GM13976 (cell line): ENCODE data around the gene GCN1.

Source experiments
- DNase-seq: peaks from one replicate; pipeline ENCODE4 v3.0.0; 2012; ENCODE audit warnings: low spot score
- in situ Hi-C: fragments of 300-500 bp; cut with MboI; formaldehyde crosslinking; loops from one replicate; pipeline ENCODE4 v1.12.0; 2022; ENCODE audit warnings: low sequenced_read_pairs, mixed read lengths, inconsistent platforms; ENCODE audit not compliant: unreplicated experiment
- TF ChIP-seq, protein P1 (sequence below): IDR thresholded peaks from 2 replicates; pipeline ENCODE4 v1.5.1; 2012; ENCODE audit warnings: borderline replicate concordance, mild to moderate bottlenecking; ENCODE audit not compliant: insufficient read depth; ENCODE audit errors: extremely low read depth, missing control alignments, control extremely low read depth

GCN1 gene

DNA sequence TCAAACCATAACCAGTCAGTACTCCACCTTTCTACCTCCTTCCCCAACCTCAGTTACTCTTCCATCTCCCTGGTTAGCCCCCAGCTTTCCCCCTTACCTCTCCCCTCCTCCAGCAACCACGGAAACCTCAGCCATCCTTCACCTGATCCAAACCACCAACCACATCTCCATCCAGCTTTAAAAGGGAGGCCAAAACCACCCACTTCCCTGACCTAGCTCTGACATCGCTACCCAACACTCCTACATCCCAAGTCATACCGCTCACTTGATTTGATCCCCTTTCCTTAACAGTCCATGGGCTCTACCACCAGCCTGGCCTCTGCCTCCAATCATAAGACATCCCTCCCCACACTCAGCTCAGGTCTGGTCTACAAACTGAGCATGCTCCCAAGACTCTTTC lies 79.4 kb downstream of the GCN1 start:
- TF ChIP-seq, protein P1, sequence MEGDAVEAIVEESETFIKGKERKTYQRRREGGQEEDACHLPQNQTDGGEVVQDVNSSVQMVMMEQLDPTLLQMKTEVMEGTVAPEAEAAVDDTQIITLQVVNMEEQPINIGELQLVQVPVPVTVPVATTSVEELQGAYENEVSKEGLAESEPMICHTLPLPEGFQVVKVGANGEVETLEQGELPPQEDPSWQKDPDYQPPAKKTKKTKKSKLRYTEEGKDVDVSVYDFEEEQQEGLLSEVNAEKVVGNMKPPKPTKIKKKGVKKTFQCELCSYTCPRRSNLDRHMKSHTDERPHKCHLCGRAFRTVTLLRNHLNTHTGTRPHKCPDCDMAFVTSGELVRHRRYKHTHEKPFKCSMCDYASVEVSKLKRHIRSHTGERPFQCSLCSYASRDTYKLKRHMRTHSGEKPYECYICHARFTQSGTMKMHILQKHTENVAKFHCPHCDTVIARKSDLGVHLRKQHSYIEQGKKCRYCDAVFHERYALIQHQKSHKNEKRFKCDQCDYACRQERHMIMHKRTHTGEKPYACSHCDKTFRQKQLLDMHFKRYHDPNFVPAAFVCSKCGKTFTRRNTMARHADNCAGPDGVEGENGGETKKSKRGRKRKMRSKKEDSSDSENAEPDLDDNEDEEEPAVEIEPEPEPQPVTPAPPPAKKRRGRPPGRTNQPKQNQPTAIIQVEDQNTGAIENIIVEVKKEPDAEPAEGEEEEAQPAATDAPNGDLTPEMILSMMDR = no peak
- no peak for DNase-seq
- in situ Hi-C loops = no loop called here

DNA sequence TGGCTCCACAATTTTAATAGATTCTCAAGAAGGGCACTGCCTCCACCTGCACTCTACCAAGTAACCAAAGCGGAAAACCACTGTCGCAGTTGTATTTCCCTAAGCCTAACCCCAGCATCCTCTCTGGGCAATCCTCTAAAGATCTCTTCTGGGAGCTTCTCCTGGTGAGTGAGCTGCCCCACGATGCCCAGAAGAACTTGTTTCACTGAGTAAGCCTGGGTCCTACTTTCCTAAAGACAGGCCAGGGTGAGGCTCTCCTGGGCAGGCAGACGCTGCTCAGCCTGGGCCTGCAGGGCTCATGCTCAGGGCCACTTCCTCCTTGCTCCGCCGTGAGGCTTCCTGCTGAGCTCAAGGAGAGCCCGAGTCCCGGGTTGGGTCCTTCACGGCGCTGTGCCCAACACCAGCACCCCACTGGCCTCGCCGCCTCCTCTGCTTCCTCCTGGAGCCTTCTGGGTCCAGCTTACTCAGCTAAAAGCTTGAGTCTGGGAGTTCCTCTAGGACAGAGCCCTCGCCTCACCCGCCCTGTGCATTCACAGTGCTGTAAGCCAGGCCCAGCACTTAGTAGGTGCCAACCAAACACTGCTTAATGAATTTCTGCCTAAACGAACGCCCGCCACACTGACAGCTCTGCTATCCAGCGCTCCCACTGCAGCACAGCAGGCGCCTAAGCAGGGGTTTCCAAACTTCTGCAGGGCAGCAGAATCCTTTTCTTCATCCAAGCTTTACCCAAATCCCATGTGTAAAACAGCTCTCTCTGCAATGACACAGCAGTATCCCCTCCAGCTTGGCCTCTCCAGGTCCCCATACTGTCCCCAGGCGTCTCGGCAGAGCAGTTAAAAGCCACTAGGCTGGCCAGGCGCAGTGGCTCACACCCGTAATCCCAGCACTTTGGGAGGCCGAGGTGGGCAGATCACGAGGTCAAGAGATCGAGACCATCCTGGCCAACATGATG lies 83.7 kb downstream of the GCN1 start:
- TF ChIP-seq, protein P1 = no peak
- in situ Hi-C loops = no loop called here
- peak; percentile 74 for DNase-seq

DNA sequence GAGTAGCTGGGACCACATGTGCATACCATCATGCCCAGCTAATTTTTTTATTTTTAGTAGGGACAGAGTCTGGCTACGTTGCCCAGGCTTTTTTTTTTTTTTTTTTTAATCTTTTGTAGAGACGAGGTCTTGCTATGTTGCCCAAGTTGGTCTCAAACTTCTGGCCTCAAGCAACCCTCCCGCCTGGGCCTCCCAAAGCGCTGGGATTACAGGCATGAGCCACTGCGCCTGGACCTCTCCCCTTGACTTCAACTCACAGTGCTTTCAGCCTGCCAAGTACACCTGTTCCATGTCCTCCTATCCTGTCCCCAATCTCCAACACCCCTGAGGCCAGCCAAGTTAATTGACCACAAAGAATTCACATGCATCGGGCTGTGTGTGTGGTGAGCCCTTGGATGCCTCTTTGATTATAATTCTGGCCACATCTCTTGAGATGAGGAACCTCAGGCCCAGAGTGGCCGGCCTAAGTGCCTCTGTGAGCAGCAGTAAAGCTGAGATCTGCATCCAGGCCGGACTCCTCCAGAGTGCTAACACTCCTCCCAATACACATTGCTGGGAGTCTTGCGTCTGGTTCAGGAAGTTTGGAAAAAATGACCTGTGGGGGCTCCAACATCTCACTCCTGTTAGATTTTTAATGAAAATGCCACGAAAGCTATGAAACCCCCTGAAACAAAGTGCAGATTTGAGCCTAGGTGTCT lies 84.8 kb downstream of the GCN1 start:
- no peak for DNase-seq
- in situ Hi-C loops = no loop called here
- TF ChIP-seq, protein P1 = no peak

DNA sequence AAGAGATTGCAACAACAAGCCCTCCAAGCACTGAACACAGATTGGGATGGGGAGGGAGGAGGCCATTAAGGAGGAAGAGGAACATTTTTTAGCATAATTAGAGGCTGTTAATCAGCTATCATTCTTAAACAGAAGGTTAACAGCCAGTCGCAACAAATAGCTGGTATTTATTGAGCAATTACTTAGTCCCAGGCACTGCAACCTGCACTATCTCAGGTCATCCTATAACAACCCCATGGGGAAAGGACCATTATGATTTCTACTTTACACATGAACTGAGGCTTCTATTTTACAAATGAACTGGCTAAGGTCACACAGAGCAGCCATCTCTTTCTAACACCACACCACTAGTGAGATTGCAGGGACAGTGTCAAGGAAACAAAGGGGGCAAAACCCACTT lies 88.4 kb downstream of the GCN1 start:
- DNase-seq = no peak
- TF ChIP-seq, protein P1 = no peak
- in situ Hi-C loops = no loop called here

DNA sequence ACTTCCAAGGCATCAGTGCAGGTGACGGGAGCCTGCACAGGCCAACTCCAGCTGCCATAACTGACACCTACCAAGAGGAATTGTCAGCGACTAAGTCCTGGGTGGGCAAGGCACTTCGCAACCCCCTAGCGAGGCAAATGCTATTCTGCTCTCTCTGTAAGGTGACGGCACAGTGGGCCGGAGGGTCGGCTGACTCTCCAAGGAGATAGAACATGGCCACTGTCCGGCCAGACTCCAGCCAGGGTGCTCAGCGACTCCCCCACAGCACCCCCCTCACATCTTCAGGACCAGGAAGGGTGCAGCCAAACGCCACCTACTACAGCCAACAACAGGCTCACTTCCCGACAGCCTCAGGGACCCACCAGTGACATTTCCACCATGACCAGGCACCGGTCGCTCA lies 91.1 kb downstream of the GCN1 start:
- TF ChIP-seq, protein P1 = no peak
- no peak for DNase-seq
- in situ Hi-C loops = no loop called here

DNA sequence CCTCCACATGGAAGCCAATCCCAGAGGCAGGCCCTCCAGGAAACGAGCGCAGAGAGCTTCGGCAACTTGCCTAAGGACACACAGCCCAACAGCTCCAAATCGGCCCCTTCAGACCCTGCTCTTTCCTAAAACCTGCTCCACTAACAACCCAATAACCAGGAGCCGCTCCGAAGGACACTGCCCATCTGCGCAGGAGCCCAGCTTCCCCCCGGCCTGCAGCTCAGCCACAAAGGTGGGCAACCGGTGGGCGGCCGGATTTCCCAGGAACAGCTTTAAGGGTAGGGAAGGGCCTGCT lies 91.5 kb downstream of the GCN1 start:
- DNase-seq = no peak
- in situ Hi-C loops = no loop called here
- TF ChIP-seq, protein P1 = no peak
